Stomach (tissue), 9 donors: ENCODE data around the gene EIF4E1B. TPM values are rescaled to one million over a fixed set of nuclear protein-coding genes. Genes with fewer than 3 reads are reported as not detected.

ENCODE experiments used
- DNase-seq, 2 donors: peaks; one replicate each; pipeline versions ENCODE4 v3.0.0 to v3.0.0-alpha.2; 2013 to 2019
- H3K27ac ChIP-seq, 5 donors: fragments of 200-600 bp in 4 of 5; sonication (generic) in 4 of 5; one replicate each; pipeline ENCODE4 v1.5.1; 2013 to 2019; ENCODE audit warnings: mild to moderate bottlenecking in 1 of 5, moderate library complexity in 1 of 5
- H3K27me3 ChIP-seq, 3 donors: fragments of 200-600 bp; sonication (generic); one replicate each; pipeline ENCODE4 v1.5.1; 2017 to 2019; ENCODE audit warnings: mixed run types in 1 of 3
- H3K36me3 ChIP-seq, 4 donors: fragments of 200-600 bp; sonication (generic); 1 replicate in 3 of 4; 2 replicates in 1 of 4; pipeline ENCODE4 v1.5.1; 2016 to 2019
- H3K4me1 ChIP-seq, 4 donors: fragments of 200-600 bp; sonication (generic); one replicate each; pipeline ENCODE4 v1.5.1; 2016 to 2019
- H3K4me3 ChIP-seq, 4 donors: fragments of 200-600 bp; sonication (generic) in 3 of 4; one replicate each; pipeline ENCODE4 v1.5.1; 2016 to 2019; ENCODE audit warnings: mild to moderate bottlenecking in 1 of 4
- H3K9me3 ChIP-seq, 4 donors: fragments of 200-600 bp; sonication (generic); one replicate each; pipeline ENCODE4 v1.5.1; 2016 to 2019
- CTCF ChIP-seq, 7 experiments: fragments of 450-650 bp in 4 of 7; fragments of 200-600 bp in 3 of 7; sonication (generic) in 3 of 7; IDR thresholded peaks; one replicate each; pipeline ENCODE4 v1.5.1; 2016 to 2019; ENCODE audit warnings: antibody characterized with exemption in 7 of 7, control low read depth in 2 of 7, mild to moderate bottlenecking in 1 of 7
- EP300 ChIP-seq: sonication (generic); formaldehyde crosslinking; IDR thresholded peaks from one replicate; pipeline ENCODE4 v1.6.1; 2017; ENCODE audit warnings: antibody characterized with exemption
- POLR2A ChIP-seq, 4 donors: fragments of 450-650 bp; IDR thresholded peaks; one replicate each; pipeline ENCODE4 v1.6.1; 2016; ENCODE audit warnings: antibody characterized with exemption in 4 of 4, control low read depth in 2 of 4, mild to moderate bottlenecking in 1 of 4, moderate library complexity in 1 of 4
- POLR2AphosphoS5 ChIP-seq, 3 donors: sonication (generic); formaldehyde crosslinking; IDR thresholded peaks; one replicate each; pipeline ENCODE4 v1.6.1; 2016; ENCODE audit warnings: antibody characterized with exemption in 3 of 3
- WGBS, 5 donors: extraction: QIAGEN DNeasy Blood & Tissue Kit in 3 of 5; methylation state at CpG; one replicate each; pipeline versions ENCODE4 v1.1.5 to v1.1.7; 2013 to 2018; 5-methylcytosine and 5-hydroxymethylcytosine counted together
- intact Hi-C: fragments of 100-400 bp; cut with DNase I; formaldehyde crosslinking; loops from one replicate; pipeline ENCODE4 v1.15.1; 2023; ENCODE audit warnings: low total_unique reads
- polyA plus RNA-seq, 3 donors: library from polyadenylated mRNA; stranded (reverse); fragments of 200-250 nt; gene quantifications; one replicate each; pipeline ENCODE4 v1.2.3, GENCODE V29; 2013
- total RNA-seq, 5 donors: library from RNA; depleted of rRNA; stranded (reverse); fragments of >200 nt; gene quantifications; one replicate each; pipeline versions ENCODE4 v1.1.0 to v1.2.3, GENCODE V29; 2014 to 2016
- donor health status: healthy with polysubstance abuse.
- donor health status: Bipolar disorder and iron deficiency.
- donor health status: healthy.

EIF4E1B gene
- total and polyA plus RNA-seq, 8 donors: not detected

GRCh38 chr5:176676361-176676824, 45.9 kb downstream of the EIF4E1B start:
- TF ChIP-seq EP300: no peak
- TF ChIP-seq CTCF (IDR thresholded peaks at IDR 0.05): no peak
- H3K9me3 ChIP-seq: no peaks in the 10 kb centered on the region
- peaks cover 0 to 8% (median 3%) of the 10 kb centered on the region in 4 donors for H3K4me1 ChIP-seq
- 58 to 68% (median 61%) methylated on average over 10 of the region's 10 CpGs for WGBS, 5 donors
- no peak overlapping the region for H3K4me3 ChIP-seq
- intact Hi-C loops: no loop called here
- peaks cover 10 to 67% (median 37%) of the 10 kb centered on the region in 3 donors for H3K27me3 ChIP-seq
- H3K27ac ChIP-seq: no peak overlapping the region
- no peaks in the 10 kb centered on the region for H3K36me3 ChIP-seq
- DNase-seq: no peak

- no peak overlapping the region for H3K4me3 ChIP-seq
- DNase-seq: no peak
- WGBS, 5 donors: 66 to 80% (median 71%) methylated on average over 7 to 12 of the region's 12 CpGs
- no peaks in the 10 kb centered on the region for H3K36me3 ChIP-seq
- intact Hi-C loops: no loop called here
- TF ChIP-seq CTCF (IDR thresholded peaks at IDR 0.05) (no peak), POLR2AphosphoS5 (IDR thresholded peaks at IDR 0.05) (no peak), EP300 (no peak), POLR2A (IDR thresholded peaks at IDR 0.05) (no peak)
- H3K4me1 ChIP-seq: peaks cover 0 to 8% (median 3%) of the 10 kb centered on the region in 4 donors
- H3K27ac ChIP-seq: no peak overlapping the region
- H3K27me3 ChIP-seq: peaks cover 10 to 67% (median 32%) of the 10 kb centered on the region in 3 donors
- no peaks in the 10 kb centered on the region for H3K9me3 ChIP-seq
Measured at GRCh38 chr5:176677209-176677939, 46.9 kb downstream of the EIF4E1B start.

GRCh38 chr5:176678584-176678983, 48.1 kb downstream of the EIF4E1B start:
- H3K27ac ChIP-seq: no peak overlapping the region
- DNase-seq: no peak
- H3K27me3 ChIP-seq: peaks cover 10 to 67% (median 34%) of the 10 kb centered on the region in 3 donors
- intact Hi-C loops: no loop called here
- peaks cover 0 to 8% (median 3%) of the 10 kb centered on the region in 4 donors for H3K4me1 ChIP-seq
- H3K4me3 ChIP-seq: no peak overlapping the region
- TF ChIP-seq EP300 (no peak), POLR2AphosphoS5 (IDR thresholded peaks at IDR 0.05) (no peak), CTCF (IDR thresholded peaks at IDR 0.05) (no peak), POLR2A (IDR thresholded peaks at IDR 0.05) (no peak)
- no peaks in the 10 kb centered on the region for H3K9me3 ChIP-seq
- WGBS, 5 donors: 64 to 70% (median 69%) methylated on average over 5 of the region's 5 CpGs
- H3K36me3 ChIP-seq: no peaks in the 10 kb centered on the region

GRCh38 chr5:176679365-176680225, 49.1 kb downstream of the EIF4E1B start:
- Histone ChIP-seq H3K4me3 (no peak overlapping the region), H3K9me3 (peaks cover 0 to 7% (median 5%) of the 10 kb centered on the region in 4 donors), H3K4me1 (peaks cover 0 to 8% (median 3%) of the 10 kb centered on the region in 4 donors), H3K27me3 (peaks cover 10 to 69% (median 34%) of the 10 kb centered on the region in 3 donors), H3K36me3 (no peaks in the 10 kb centered on the region), H3K27ac (no peak overlapping the region)
- no peak for TF ChIP-seq CTCF (IDR thresholded peaks at IDR 0.05)
- WGBS, 5 donors: 28 to 75% (median 32%) methylated on average over 8 to 31 of the region's 31 CpGs
- intact Hi-C loops: no loop called here
- no peak for DNase-seq
